IPS-11a (cell line): ENCODE measurements around the gene XAF1.
"Not testable (repeated sequence)": the region's sequence is repeated elsewhere in the genome, so short reads cannot be mapped to it uniquely, and the experiment has no call there.

Experiments
- H3K4me3 ChIP-seq: one replicate; pipeline ENCODE4 v1.5.1; 2013; ENCODE audit warnings: low read depth, low read length, control low read depth

XAF1 gene

GRCh38 chr17:6753006-6753445 lies 2.8 kb upstream of the XAF1 start:
- no peak overlapping the region for H3K4me3 ChIP-seq

DNA sequence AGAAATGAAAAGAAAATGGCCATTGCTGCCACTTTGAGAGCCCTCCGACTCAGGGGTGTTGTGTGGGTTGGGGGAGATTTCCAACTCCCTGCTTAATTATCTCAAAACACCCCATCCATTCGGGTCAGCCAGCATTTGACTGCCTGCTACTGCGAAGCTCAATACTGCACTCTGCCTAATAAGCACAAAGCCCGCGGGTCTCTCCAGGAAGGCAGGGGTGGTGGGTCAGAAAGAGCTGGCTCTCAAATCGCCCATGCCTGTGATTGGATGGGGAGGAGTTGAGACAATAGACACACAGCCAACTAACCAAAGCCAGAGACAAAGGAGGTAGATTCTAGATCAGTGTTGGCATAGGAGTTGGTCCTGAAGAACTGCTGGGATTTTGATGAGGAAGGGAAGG lies 2.3 kb upstream of the XAF1 start:
- H3K4me3 ChIP-seq: no peak overlapping the region

- no peak overlapping the region for H3K4me3 ChIP-seq
These were observed 565 bp upstream of the XAF1 start for GRCh38 chr17:6755281-6755680.

DNA sequence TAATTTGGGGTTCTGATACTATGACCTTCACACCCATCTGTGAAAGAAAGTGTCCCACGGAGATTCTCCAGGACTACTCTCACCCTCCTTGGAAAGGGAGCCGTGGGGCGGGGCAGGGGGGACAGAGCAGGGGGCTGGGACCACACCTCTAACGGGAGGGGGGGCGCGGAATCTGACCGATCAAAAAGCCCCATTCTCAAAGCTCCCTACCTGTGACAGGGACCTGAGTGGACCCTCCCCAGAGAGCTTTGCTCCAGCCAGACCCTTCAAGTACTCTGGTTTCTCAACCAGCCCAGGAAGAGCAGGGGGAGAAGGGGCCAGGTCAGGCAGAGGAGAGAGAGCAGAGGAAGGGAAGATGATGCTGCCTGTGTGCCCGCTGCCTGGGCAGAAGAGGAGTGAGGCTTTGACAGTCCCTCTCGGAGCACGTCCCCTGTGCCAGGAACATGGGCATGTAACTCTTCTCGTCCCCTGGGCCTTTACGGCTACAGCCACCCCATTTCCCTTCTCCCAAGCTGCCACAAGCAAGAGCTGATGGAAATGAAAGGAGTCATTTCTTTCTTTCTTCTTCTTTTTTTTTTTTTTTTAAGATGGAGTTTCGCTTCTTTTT lies 682 bp downstream of the XAF1 start:
- H3K4me3 ChIP-seq: no peak overlapping the region

GRCh38 chr17:6757747-6758146 lies 1.9 kb downstream of the XAF1 start:
- H3K4me3 ChIP-seq: no peak overlapping the region

GRCh38 chr17:6761779-6762178 lies 5.9 kb downstream of the XAF1 start:
- H3K4me3 ChIP-seq: no peak overlapping the region

- H3K4me3 ChIP-seq: no peak overlapping the region
These were observed 12.6 kb downstream of the XAF1 start for GRCh38 chr17:6768447-6768846.

DNA sequence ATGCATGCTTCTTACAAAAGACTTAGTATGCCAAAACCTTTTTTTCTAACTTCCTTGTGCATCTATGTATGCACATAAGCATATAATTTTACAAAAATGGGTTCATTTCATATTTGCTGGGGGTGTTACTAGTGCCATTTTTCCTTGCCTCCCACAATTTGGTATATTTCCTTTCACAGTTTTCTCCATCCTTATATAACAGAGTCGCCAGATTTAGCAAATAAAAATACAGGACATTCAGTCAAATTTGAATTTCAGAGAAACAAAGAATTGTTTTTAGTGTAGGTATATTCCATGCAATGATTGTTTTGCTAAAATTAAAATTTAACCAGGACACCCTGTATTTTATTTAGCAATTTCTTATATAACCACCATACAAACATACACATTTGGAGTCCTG lies 16.2 kb downstream of the XAF1 start:
- H3K4me3 ChIP-seq: no peak overlapping the region

GRCh38 chr17:6774906-6775305 lies 19.1 kb downstream of the XAF1 start:
- H3K4me3 ChIP-seq: not testable (repeated sequence)

GRCh38 chr17:6775871-6776405 lies 20.1 kb downstream of the XAF1 start, which contains the start of gene FBXO39:
Gene FBXO39 (plus strand): TSS chr17:6776215. CDS start chr17:6779869, 3,654 bp downstream.
- H3K4me3 ChIP-seq: peak within 1 kb of the TSS; percentile 48

DNA sequence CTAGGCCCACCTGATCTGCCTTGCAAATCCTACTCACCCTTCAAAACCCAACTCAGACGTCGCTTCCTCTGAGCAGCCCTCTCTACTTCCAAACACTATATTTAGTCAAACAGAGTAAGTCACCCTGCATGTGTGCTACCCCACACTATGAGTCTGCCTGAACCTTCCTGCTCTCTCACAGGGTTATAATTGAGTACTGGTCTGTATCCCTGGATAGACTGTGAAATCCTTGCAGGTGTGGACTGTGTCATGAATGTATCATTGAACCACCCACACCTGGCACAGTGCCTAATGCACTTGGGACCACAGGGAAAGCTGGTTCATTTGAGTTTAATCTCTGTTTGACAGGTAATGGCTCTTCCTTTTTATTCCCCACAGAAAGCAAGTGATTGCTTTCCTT lies 23.6 kb downstream of the XAF1 start:
- no peak overlapping the region for H3K4me3 ChIP-seq

GRCh38 chr17:6780001-6780400 lies 24.2 kb downstream of the XAF1 start:
- no peak overlapping the region for H3K4me3 ChIP-seq

- H3K4me3 ChIP-seq: no peak overlapping the region
These were observed 25.0 kb downstream of the XAF1 start for GRCh38 chr17:6780886-6781285.

GRCh38 chr17:6782244-6782643 lies 26.4 kb downstream of the XAF1 start:
- H3K4me3 ChIP-seq: no peak overlapping the region

DNA sequence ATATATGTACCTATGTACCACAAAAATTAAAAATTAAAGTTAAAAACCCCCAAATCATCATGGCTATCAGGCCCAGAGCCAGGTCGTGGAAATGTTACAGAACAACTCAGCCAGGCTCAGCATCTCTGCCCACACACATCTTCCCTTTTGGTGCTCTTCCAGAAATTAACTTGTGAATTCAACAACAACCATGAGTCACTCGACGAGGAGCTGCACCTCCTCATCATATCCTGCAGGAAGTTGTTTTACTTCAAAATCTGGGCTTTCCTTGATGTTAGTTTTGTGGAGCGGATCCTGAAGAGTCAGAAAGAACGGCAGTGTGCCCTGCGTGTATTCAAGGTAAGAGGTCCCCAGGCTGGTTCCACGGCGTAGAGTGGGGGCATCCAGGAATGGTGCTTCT lies 30.8 kb downstream of the XAF1 start:
- H3K4me3 ChIP-seq: no peak overlapping the region

DNA sequence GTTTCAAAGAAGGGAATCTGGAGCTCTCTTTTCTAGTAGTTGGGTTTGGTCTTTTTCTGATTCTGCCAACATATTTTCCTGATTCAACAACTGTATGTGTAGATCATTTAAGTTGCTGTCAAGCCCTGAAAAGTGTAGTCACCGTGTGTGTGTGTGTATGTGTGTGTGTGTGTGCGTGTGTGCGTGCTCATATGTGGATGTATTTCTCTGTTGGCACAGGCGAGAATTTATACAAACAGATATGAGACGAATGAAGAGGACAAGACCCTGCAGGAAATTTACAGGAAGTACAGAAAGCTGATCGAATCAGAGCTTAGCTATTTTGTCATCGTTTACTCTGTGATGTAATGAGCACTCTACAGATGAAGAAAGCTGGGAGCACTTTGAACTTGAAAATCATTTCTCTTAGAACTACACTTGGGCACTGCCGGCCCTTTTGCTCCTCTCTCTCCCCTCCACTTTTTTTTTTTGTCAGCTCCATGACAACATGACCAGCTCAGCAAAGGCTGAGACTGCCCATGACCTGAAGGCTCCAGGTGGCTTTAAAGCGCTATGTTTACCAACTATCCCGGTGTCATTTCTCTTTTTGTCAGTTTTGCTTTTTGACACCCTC lies 31.3 kb downstream of the XAF1 start:
- H3K4me3 ChIP-seq: no peak overlapping the region

DNA sequence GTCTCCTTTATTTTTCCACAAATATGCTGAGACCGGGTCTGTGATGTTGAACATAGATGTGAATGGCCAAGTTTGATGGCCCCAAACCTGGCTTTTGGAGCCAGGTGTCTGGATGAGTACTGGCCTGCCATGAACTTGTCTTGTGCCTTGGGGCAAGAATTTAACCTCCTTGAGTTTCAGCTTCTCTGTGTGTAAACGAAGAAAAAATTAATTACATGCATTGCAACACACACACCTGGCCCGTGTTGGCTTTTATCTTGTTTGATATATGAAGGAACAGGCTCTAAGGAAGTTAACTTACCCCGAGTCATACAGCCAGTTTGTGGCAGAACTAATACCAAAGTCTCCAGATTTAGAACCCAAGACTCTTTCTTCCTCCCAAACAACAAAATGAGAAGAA lies 33.3 kb downstream of the XAF1 start:
- H3K4me3 ChIP-seq: no peak overlapping the region

- no peak overlapping the region for H3K4me3 ChIP-seq
These were observed 38.1 kb downstream of the XAF1 start for GRCh38 chr17:6793748-6794493.

- H3K4me3 ChIP-seq: no peak overlapping the region
These were observed 40.4 kb downstream of the XAF1 start for GRCh38 chr17:6796017-6796886.

- H3K4me3 ChIP-seq: no peak overlapping the region
These were observed 41.1 kb downstream of the XAF1 start for GRCh38 chr17:6796887-6797490.
